Epithelial cell of umbilical artery (primary cell): ENCODE measurements around the gene YPEL2. TPM values are rescaled to one million over a fixed set of nuclear protein-coding genes. Genes with fewer than 3 reads are reported as not detected.

Source experiments
- total RNA-seq: library from RNA; depleted of rRNA; stranded (reverse); fragments of >200 nt; gene quantifications from 2 replicates; pipeline ENCODE4 v1.2.3, GENCODE V29; 2014

YPEL2 gene, protein sequence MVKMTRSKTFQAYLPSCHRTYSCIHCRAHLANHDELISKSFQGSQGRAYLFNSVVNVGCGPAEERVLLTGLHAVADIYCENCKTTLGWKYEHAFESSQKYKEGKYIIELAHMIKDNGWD
- 60.1 and 85.0 TPM in 2 replicates for total RNA-seq

GRCh38 chr17:59331129-59331928 is at the start of gene YPEL2:
YPEL2 (plus strand) TSS chr17:59331655; CDS start chr17:59353410, 21,755 bp downstream.

Other genes starting within 250 kb of the YPEL2 start
- 53.9 and 63.4 TPM in 2 replicates for gene TRIM37, start 224.8 kb upstream of the YPEL2 start, total RNA-seq
- gene SKA2, start 176.5 kb upstream of the YPEL2 start, total RNA-seq: 52.3 and 94.5 TPM in 2 replicates
- gene PRR11, start 175.9 kb upstream of the YPEL2 start, total RNA-seq: 9.6 and 12.0 TPM in 2 replicates
- 24.7 and 26.4 TPM in 2 replicates for gene SMG8, start 121.6 kb upstream of the YPEL2 start, total RNA-seq
- 5.8 and 14.1 TPM in 2 replicates for gene GDPD1, start 111.1 kb upstream of the YPEL2 start, total RNA-seq
- gene DHX40, start 234.0 kb downstream of the YPEL2 start, total RNA-seq: 65.8 and 67.9 TPM in 2 replicates